GM10248 (cell line): ENCODE measurements around the gene SLC25A23.

Experiments used
- CTCF ChIA-PET: fragments of 300-600 bp; sonication (Branson Sonifier 250); formaldehyde crosslinking; extraction: SDS; loops from one replicate; lab custom pipeline; 2021; ENCODE audit warnings: antibody characterized with exemption; lab: Yijun Ruan, JAX
- POLR2A ChIA-PET: fragments of 350-650 bp; sonication (Branson Sonifier 250); formaldehyde crosslinking; extraction: SDS; loops from one replicate; lab custom pipeline; 2020; ENCODE audit warnings: antibody characterized with exemption; lab: Yijun Ruan, JAX
- DNase-seq: peaks from one replicate; pipeline ENCODE4 v3.0.0; 2012; ENCODE audit errors: extremely low spot score
- CTCF ChIP-seq: IDR thresholded peaks from 2 replicates; pipeline ENCODE4 v1.5.1; 2012; ENCODE audit warnings: mild to moderate bottlenecking, low read depth; ENCODE audit errors: extremely low read depth, missing control alignments, control extremely low read depth

SLC25A23 gene

GRCh38 chr19:6450166-6450565 lies 9.4 kb downstream of the SLC25A23 start:
- ChIA-PET POLR2A (no interaction called here), CTCF (interaction anchor here (1.8 kb wide), 1 partner anchor 16 kb away, joined by 4 read pairs; no protein-coding TSS in a partner anchor)
- no peak for TF ChIP-seq CTCF

GRCh38 chr19:6448045-6448444 lies 11.5 kb downstream of the SLC25A23 start:
- TF ChIP-seq CTCF = no peak
- ChIA-PET POLR2A (no interaction called here), CTCF (interaction anchor here (1.2 kb wide), 1 partner anchor 12 kb away, joined by 3 read pairs; no protein-coding TSS in a partner anchor)
- no peak for DNase-seq

More at GRCh38 chr19:6450166-6450565, 9.4 kb downstream of the SLC25A23 start:
- no peak for DNase-seq

- ChIA-PET POLR2A (no interaction called here), CTCF (interaction anchor here (1.0 kb wide), 1 partner anchor 9 kb away, joined by 3 read pairs; no protein-coding TSS in a partner anchor)
- no peak for DNase-seq
- TF ChIP-seq CTCF = no peak
Observed at GRCh38 chr19:6446452-6446851, 13.1 kb downstream of the SLC25A23 start.

GRCh38 chr19:6443986-6444385 lies 15.6 kb downstream of the SLC25A23 start:
- no peak for DNase-seq
- TF ChIP-seq CTCF = no peak
- POLR2A ChIA-PET = no interaction called here
- CTCF ChIA-PET = no interaction called here

- TF ChIP-seq CTCF = no peak
- ChIA-PET POLR2A (no interaction called here), CTCF (no interaction called here)
- no peak for DNase-seq
Observed at GRCh38 chr19:6442087-6442688, 17.4 kb downstream of the SLC25A23 start.

GRCh38 chr19:6440905-6441304 lies 18.7 kb downstream of the SLC25A23 start:
- CTCF ChIA-PET = interaction anchor here (1.0 kb wide), 1 partner anchor 297 kb away, joined by 3 read pairs; the partner anchor contains the start of gene GPR108
- POLR2A ChIA-PET = no interaction called here
- no peak for DNase-seq

More at GRCh38 chr19:6440905-6441304, 18.7 kb downstream of the SLC25A23 start:
- no peak for TF ChIP-seq CTCF
